ENCODE measurements around the gene DNAJB11.
"Not testable (repeated sequence)": the region's sequence is repeated elsewhere in the genome, so short reads cannot be mapped to it uniquely, and the experiment has no call there.

The DNAJB11 gene

GRCh38 chr3:186570096-186570940, at the start of gene DNAJB11:
Gene DNAJB11 (plus strand): TSS chr3:186570720. CDS start chr3:186570898, 178 bp downstream.
- peak; percentile 98 for DNase-seq (ENCODE audit: low spot score)

GRCh38 chr3:186520957-186521842, 49.3 kb upstream of the DNAJB11 start:
- DNase-seq (ENCODE audit: low spot score), result no peak

GRCh38 chr3:186523022-186523421, 47.5 kb upstream of the DNAJB11 start:
- no peak for DNase-seq (ENCODE audit: low spot score)

DNA sequence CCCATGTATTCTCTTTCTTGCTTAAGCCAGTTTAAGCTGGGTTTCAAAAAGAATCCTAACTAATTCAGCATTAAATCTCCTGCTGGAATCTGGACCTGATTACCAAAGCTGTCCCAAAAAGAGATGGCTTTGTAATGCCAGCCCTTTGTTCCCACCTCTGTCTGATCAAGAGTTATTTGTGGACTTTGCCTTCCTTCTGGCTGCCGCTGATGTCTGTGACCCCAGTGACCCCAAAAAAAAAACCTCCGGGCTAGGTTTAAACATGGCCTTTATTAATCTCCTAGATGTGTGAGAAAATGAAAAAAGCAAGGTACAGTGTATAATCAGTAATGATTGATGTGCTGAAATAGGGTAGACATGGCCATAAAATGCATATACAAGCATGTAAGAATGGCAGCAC, 47.1 kb upstream of the DNAJB11 start:
- DNase-seq (ENCODE audit: low spot score), result no peak

DNA sequence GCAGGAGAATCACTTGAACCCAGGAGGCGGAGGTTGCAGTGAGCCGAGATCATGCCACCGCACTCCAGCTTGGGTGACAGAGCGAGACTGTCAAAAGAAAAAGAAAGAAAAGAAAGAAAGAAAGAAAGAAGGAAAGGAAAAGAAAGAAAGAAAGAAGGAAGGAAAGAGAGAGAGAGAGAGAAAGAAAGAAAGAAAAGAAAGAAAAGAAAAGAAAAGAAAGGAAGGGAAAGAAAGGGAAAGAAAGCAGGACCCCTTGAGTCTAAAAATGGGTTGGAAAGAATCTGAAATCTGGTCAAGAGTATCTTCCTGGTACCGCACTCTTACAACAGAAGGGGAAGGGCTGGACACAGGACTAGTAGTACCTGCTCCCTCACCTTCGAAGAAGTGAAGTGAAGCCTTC, 45.9 kb upstream of the DNAJB11 start:
- no peak for DNase-seq (ENCODE audit: low spot score)

GRCh38 chr3:186525369-186526255, 44.9 kb upstream of the DNAJB11 start:
- DNase-seq (ENCODE audit: low spot score), result no peak

DNA sequence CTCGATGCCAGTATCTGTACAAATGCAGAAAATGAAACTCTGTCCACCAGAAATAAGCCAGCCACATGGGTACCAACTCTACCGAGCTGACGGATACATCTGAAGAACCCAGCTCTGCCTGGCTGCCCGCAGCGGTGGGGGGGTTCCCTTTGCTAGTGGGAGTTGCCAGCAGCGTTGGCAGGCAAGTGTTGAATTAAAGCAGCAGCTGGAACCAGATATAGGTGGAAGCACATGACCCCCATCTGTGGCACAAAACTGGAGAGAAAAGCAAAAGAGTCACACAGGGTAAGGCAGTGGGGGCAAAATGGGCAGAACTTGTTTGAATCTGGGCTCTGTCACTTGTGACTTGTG, 44.3 kb upstream of the DNAJB11 start:
- DNase-seq (ENCODE audit: low spot score), result no peak

DNA sequence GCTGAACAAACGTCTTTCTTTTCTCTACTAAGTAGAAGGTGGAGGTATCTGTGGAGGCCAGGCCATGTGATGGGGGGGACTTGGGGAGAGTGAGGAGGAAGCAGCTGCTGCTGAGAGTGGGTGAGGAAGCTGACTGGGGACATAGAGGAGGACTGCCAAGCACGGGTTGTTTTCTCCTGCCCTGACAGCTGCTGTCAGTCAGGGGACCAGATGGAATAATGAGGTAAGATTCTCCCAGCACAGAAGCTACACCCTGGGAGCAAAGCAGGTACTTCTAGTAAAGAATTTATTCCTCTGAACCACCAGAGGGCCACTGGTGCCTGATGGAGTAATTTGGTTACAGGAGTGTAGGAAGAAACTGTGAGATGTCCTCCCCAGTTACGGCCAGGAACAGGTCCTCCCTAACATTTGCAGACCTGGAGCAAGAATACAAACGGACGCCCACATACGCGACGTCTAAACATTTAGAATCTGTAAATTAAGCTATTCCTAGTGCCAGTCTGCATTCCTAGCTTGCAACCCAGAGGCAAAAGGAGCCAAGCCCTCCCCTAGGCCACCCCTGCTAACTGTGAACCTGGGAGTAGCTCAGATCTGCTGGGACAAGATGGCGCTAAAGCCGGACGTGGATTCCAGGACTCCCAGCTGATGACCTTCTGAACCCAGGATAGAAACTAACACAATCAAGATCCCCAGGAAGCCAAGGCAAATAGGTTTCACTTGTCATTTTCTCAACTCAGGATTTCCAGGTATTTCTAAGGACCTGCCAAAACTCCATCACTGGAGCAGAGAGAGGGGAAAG, 41.1 kb upstream of the DNAJB11 start:
- no peak for DNase-seq (ENCODE audit: low spot score)

GRCh38 chr3:186530415-186530814, 40.1 kb upstream of the DNAJB11 start:
- no peak for DNase-seq (ENCODE audit: low spot score)

GRCh38 chr3:186531694-186532093, 38.8 kb upstream of the DNAJB11 start:
- not testable (repeated sequence) for DNase-seq (ENCODE audit: low spot score)

DNA sequence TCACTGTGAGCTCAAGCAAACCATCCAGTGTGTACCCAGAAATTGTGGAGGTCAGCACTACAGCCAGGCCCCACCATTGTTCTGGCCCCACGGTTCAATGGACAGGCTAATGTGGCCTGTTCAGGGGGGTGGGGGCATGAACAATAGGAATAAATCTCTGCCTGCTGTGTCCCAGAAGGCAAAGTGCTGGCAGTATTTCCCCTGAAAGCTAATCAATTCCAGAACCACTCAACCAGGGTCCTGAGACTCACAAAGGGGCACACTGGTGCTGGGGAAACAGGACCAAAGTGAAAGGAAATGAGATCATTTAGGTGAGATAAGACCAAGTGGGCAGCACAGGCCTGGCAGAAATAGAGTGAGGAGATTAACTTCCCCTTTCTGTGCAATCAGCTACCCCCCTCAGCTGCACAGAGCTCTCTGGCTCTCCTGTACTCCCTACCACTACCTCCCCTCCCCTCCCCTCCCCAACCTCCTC, 37.9 kb upstream of the DNAJB11 start:
- no peak for DNase-seq (ENCODE audit: low spot score)

DNA sequence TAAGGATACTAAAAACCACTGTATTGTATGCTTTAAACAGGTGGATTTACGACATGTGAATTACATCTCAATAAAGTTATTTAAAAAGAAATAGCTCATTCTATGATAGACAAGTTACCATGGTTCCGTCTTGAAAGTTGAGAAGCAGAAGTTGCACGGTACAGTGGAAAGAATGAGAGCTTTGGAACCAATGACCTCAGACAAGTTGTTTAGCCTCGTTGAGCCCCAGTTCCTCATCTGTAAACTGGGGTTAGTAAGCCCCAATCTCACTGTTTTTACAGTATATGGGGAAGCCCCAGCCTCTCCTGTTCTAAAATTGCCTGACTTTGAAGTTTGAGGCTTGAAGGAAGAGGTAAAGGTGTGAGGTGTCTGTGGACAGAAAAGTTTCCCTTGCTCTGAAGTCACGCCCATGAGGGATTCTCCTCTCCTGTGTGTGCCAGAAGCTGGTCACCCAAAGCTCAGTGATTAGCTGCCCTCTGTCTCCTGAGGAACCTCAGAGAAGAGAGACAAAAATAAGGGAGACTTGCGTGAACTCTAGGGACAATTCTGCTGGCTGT, 36.3 kb upstream of the DNAJB11 start:
- no peak for DNase-seq (ENCODE audit: low spot score)

DNA sequence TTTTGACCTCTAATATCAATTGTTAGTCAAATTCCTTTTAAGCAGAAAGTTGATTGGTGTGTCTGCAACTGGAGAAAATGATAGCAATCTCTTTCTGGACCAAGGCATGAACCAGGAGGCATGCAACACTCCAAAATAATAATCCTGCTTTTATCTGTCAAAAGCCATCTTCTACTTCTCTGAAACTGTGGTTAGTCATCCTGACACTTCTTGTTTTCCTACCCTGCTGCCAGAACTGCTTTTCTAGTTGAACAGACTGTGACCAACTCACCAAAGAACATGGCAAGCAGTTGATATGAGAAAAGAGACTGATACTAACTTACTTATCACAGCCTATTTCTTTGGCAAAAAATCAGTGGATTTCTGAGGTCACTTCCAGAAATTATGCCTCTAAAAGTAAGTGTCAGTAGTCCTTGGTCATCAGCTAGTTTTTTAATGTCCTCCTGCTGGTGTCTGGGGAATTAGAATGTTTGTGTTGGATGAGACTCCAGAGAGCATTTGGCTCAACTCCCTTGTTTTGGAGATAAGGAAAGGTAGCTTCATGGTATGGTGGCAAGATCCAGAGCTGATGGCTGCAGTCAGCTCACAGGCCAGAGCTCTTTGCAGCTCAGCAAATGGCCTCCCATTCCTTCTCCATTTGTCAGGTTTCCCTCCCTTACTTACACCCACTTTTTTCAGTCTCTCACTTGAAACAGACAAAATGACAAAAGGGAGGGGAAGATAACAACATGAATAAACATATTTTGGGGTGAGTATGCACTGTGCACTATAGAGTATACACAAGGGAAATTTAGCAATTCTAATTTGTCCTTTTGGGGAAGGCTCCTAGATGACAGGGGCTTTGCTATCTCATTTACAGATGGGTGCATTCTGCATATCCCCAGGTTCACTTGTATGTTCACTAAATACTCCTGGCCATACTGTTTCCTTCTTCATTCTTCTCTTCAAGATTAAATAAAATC, 33.4 kb upstream of the DNAJB11 start:
- DNase-seq (ENCODE audit: low spot score), result no peak

- no peak for DNase-seq (ENCODE audit: low spot score)
These were observed 31.7 kb upstream of the DNAJB11 start for GRCh38 chr3:186538779-186539178.

DNA sequence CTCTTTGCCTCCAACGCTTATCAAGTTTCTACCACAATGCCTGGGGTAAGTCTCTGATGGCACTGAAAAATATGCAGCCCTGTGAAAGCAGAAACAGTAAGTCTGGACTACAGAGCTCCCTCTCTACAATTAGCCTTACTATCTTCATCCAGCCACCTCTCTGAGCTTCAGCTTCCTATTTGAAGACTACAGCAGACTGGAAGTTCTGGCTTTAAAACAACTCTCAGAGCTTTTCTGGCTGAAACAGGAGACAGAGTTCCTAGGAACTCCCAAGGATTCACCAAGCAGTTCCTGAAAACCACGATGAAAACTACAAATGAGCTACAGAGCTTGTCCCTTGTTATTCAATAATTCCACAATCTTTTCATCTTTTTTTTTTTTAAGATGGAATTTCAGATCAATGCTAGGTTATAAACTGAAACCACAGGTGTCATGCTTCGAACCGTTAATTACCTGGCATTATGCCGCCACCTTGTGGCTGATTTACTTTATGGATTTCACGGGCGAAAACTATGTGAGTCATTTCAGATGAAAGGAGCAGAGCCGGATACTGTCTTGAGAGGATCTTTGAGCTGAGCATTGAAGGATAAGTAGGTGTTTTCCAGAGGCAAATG, 30.2 kb upstream of the DNAJB11 start:
- peak; percentile 58 for DNase-seq (ENCODE audit: low spot score)

- no peak for DNase-seq (ENCODE audit: low spot score)
These were observed 29.7 kb upstream of the DNAJB11 start for GRCh38 chr3:186540835-186541226.

- no peak for DNase-seq (ENCODE audit: low spot score)
These were observed 26.2 kb upstream of the DNAJB11 start, which contains the start of gene CRYGS for GRCh38 chr3:186544281-186544680. Gene CRYGS (minus strand): TSS chr3:186544380. CDS start chr3:186544326, 54 bp downstream.

DNA sequence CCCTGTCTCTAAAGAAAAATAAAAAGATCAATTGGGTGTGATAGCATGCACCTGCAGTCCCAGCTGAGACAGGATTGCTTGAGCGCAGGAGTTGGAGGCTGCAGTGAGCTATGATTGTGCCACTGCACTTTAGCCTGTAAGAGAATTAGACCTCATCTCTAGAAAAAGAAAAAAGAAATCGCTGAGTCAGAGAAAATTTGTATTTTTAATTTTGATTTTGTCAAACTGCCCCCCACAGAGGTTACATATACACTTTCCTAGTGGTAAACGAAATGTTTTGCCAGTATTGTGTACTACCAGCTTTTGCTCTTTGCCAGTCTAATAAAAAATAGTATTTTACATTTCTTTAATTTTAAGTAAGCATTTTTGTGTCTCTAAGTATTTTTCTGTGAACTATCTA, 21.0 kb upstream of the DNAJB11 start:
- DNase-seq (ENCODE audit: low spot score), result no peak

DNA sequence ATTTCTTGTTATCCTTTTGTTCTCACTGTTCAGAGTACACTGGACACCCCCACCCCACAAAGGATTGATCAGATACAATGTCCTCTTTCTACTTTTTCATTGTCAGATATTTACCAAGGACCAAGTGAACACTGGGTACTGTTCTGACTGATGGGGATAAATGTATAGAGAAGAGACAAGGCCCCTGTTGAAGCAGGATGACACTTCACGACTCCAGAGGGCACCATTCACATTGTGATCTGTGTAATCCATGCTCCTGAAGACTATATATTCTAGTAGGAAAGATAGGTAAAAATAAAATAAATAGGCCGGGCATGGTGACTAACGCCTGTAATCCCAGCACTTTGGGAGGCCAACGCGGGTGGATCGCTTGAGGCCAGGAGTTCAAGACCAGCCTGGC, 19.1 kb upstream of the DNAJB11 start:
- no peak for DNase-seq (ENCODE audit: low spot score)

Measured in AG08396 (cell line).